Measurements from ENCODE around the gene TIMP3. TPM values are rescaled to one million over a fixed set of nuclear protein-coding genes. Genes with fewer than 3 reads are reported as not detected.
"Not testable (repeated sequence)": the region's sequence is repeated elsewhere in the genome, so short reads cannot be mapped to it uniquely, and the experiment has no call there.

TIMP3 gene
- total RNA-seq, 4 donors from 2014 or later = 300 to 1,106 (median 939) TPM

- Histone ChIP-seq H3K27me3 (no peaks in the 10 kb centered on the region), H3K9me3 (no peaks in the 10 kb centered on the region), H3K4me1 (no peaks in the 10 kb centered on the region), H3K27ac (no peak overlapping the region), H3K36me3 (no peaks in the 10 kb centered on the region), H3K4me3 (no peak overlapping the region)
- TF ChIP-seq CTCF (IDR thresholded peaks at IDR 0.05) (no peak), EP300 (IDR thresholded peaks at IDR 0.05) (no peak), POLR2A (IDR thresholded peaks at IDR 0.05) (no peak)
- DNase-seq (ENCODE audit: low spot score in 2 of 2) = no peak
- WGBS, 2 donors = 86 to 92% methylated on average over 6 of the region's 6 CpGs
These were observed 67.4 kb downstream of the TIMP3 start for GRCh38 chr22:32868946-32869345.

GRCh38 chr22:32870474-32870873 lies 69.0 kb downstream of the TIMP3 start:
- Histone ChIP-seq H3K9me3 (no peaks in the 10 kb centered on the region), H3K27ac (no peak overlapping the region), H3K36me3 (no peaks in the 10 kb centered on the region), H3K4me3 (no peak overlapping the region), H3K27me3 (no peaks in the 10 kb centered on the region), H3K4me1 (no peaks in the 10 kb centered on the region)
- no peak for TF ChIP-seq EP300 (IDR thresholded peaks at IDR 0.05)
- no peak for TF ChIP-seq POLR2A (IDR thresholded peaks at IDR 0.05)
- DNase-seq (ENCODE audit: low spot score in 2 of 2) = no peak

GRCh38 chr22:32873604-32874003 lies 72.1 kb downstream of the TIMP3 start:
- WGBS, 2 donors = 85 to 90% methylated on average over 5 of the region's 5 CpGs
- not testable (repeated sequence) for H3K4me1 ChIP-seq; H3K27ac ChIP-seq; H3K9me3 ChIP-seq; H3K4me3 ChIP-seq; H3K27me3 ChIP-seq; H3K36me3 ChIP-seq; DNase-seq (ENCODE audit: low spot score in 2 of 2)

- no peak overlapping the region for H3K4me3 ChIP-seq
- no peak for DNase-seq (ENCODE audit: low spot score in 2 of 2)
- H3K27ac ChIP-seq = no peak overlapping the region
- H3K36me3 ChIP-seq = no peaks in the 10 kb centered on the region
- H3K9me3 ChIP-seq = no peaks in the 10 kb centered on the region
- TF ChIP-seq CTCF (IDR thresholded peaks at IDR 0.05) = no peak
- no peak for TF ChIP-seq POLR2A (IDR thresholded peaks at IDR 0.05)
- TF ChIP-seq EP300 (IDR thresholded peaks at IDR 0.05) = no peak
- no peaks in the 10 kb centered on the region for H3K4me1 ChIP-seq
- H3K27me3 ChIP-seq = no peaks in the 10 kb centered on the region
- 82 to 86% methylated on average over 4 of the region's 4 CpGs for WGBS, 2 donors
These were observed 72.9 kb downstream of the TIMP3 start for GRCh38 chr22:32874385-32874784.

- H3K9me3 ChIP-seq = no peaks in the 10 kb centered on the region
- DNase-seq (ENCODE audit: low spot score in 2 of 2) = no peak
- no peaks in the 10 kb centered on the region for H3K27me3 ChIP-seq
- TF ChIP-seq EP300 (IDR thresholded peaks at IDR 0.05) = no peak
- TF ChIP-seq CTCF (IDR thresholded peaks at IDR 0.05) = no peak
- no peak for TF ChIP-seq POLR2A (IDR thresholded peaks at IDR 0.05)
- 46 to 55% methylated on average over 10 of the region's 10 CpGs for WGBS, 2 donors
- no peaks in the 10 kb centered on the region for H3K4me1 ChIP-seq
- no peak overlapping the region for H3K4me3 ChIP-seq
- H3K36me3 ChIP-seq = no peaks in the 10 kb centered on the region
- H3K27ac ChIP-seq = no peak overlapping the region
These were observed 73.5 kb downstream of the TIMP3 start for GRCh38 chr22:32874976-32875375.

GRCh38 chr22:32876516-32876915 lies 75.0 kb downstream of the TIMP3 start:
- Histone ChIP-seq H3K27ac (no peak overlapping the region), H3K36me3 (no peaks in the 10 kb centered on the region), H3K4me3 (no peak overlapping the region), H3K27me3 (no peaks in the 10 kb centered on the region), H3K4me1 (peaks cover 0 to 3% (median 0%) of the 10 kb centered on the region in 4 donors), H3K9me3 (no peaks in the 10 kb centered on the region)
- no peak for DNase-seq (ENCODE audit: low spot score in 2 of 2)
- TF ChIP-seq POLR2A (IDR thresholded peaks at IDR 0.05) (no peak), EP300 (IDR thresholded peaks at IDR 0.05) (no peak), CTCF (IDR thresholded peaks at IDR 0.05) (no peak)
- 92 to 96% methylated on average over 2 of the region's 2 CpGs for WGBS, 2 donors

Data from tibial nerve (tissue), 4 donors.